Tibial nerve (tissue), 4 donors: ENCODE data around the gene FNDC3B.

Experiments
- CTCF ChIP-seq, 5 experiments: fragments of 200-600 bp in 3 of 5; fragments of 450-650 bp in 2 of 5; sonication (generic) in 3 of 5; IDR thresholded peaks; one replicate each; pipeline ENCODE4 v1.5.1; 2016 to 2019; ENCODE audit warnings: antibody characterized with exemption in 5 of 5, mild to moderate bottlenecking in 3 of 5, moderate library complexity in 2 of 5
- EP300 ChIP-seq, 2 donors: sonication (generic); formaldehyde crosslinking; IDR thresholded peaks; one replicate each; pipeline ENCODE4 v1.6.1; 2017; ENCODE audit warnings: antibody characterized with exemption in 2 of 2, mild to moderate bottlenecking in 1 of 2
- POLR2A ChIP-seq, 2 donors: fragments of 450-650 bp; IDR thresholded peaks; one replicate each; pipeline ENCODE4 v1.6.1; 2017; ENCODE audit warnings: antibody characterized with exemption in 2 of 2, mild to moderate bottlenecking in 2 of 2, moderate library complexity in 2 of 2

DNA sequence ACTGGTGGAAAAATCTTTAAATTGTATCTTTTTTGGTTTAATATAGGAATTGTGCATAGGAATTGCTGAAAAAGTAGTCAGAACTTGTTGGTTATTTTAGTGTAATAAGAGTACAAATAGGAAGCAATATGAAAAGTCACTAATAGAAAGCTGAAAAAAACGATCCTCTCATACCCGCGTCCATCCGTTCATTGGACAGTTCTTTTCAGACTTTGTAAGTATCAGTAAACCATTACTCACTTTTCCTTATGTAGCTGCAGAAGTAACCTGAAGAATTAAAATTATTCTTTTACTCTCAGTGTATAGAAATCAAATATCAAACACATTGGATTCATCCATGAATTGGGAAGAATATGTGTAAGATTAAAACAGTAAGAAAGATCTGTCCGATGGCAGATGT lies 4.4 kb downstream of the FNDC3B start:
- TF ChIP-seq CTCF (IDR thresholded peaks at IDR 0.05): no peak
- no peak for TF ChIP-seq POLR2A (IDR thresholded peaks at IDR 0.05)
- no peak for TF ChIP-seq EP300 (IDR thresholded peaks at IDR 0.05)
